T-helper 1 cell treated with Interleukin-12 subunit alpha and Interleukin-12 subunit beta and Interleukin-4 antibody, amounts not matched to agents 30 μg/mL and 1 μg/mL, for 36 hours (primary cell): ENCODE results near the gene NUP62CL.
"Not testable (repeated sequence)": the region's sequence is repeated elsewhere in the genome, so short reads cannot be mapped to it uniquely, and the experiment has no call there.

Experiments used
- H3K27ac Mint-ChIP-seq: one replicate; pipeline ENCODE4 v1.8.0; 2021; ENCODE audit warnings: mild to moderate bottlenecking, mixed read lengths
- H3K27me3 Mint-ChIP-seq: one replicate; pipeline ENCODE4 v1.8.0; 2021; ENCODE audit warnings: low read depth, mixed read lengths
- H3K36me3 Mint-ChIP-seq: one replicate; pipeline ENCODE4 v1.8.0; 2021; ENCODE audit warnings: low read depth, mixed read lengths
- H3K4me1 Mint-ChIP-seq: one replicate; pipeline ENCODE4 v1.8.0; 2021; ENCODE audit warnings: low read depth, mixed read lengths
- H3K4me3 Mint-ChIP-seq: one replicate; pipeline ENCODE4 v1.8.0; 2021; ENCODE audit warnings: mild to moderate bottlenecking, moderate library complexity, mixed read lengths
- H3K9me3 Mint-ChIP-seq: one replicate; pipeline ENCODE4 v1.8.0; 2021; ENCODE audit warnings: mixed read lengths

NUP62CL gene, protein sequence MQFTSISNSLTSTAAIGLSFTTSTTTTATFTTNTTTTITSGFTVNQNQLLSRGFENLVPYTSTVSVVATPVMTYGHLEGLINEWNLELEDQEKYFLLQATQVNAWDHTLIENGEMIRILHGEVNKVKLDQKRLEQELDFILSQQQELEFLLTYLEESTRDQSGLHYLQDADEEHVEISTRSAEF

DNA sequence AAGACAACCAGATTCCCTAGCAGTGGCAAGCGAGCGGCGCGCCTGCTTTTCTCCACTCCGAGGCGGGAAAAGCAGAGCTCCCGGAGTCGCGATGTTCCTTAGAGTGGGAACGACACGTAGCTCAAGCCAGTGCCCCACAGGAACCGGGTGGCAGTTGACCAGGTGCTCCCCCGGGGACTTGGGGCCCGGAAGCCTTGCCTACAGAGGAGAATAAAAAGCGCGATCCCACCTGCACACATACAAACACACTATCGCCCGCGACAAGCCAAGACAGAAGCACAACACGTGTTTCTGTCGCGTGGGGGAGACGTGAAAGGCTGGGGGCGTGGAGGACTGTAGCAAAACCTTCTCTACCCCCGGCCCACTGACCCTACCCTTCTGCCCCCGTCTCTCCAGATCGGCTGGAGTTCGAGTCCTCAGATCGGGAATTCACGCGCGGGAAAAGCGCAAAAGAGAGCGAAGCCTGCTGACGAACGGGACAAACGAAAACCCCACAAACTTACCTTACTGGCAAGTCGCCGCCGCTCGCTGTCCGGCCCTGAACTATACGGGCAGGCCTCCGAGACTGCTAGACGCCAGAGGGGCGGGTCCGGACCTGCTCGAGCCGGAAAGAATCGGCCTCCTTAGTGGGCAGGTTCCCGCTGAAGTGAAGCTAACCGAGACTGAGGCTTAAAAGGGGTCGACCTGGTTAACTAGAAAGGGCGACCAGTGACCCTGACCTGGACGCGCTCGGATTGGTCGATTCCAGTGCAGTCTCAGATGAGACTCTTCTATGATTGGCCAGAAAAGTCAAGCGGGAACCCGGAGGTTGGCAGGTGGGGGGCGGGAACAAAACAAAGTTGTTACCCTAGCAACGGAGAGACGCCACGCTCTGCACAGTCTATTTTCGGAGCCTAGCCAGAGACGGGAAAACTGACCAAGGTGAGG, at the start of gene NUP62CL, which contains the start of gene DNAAF6:
TSS of gene NUP62CL (minus strand) at position 664 of the 927 bp plus-strand sequence. CDS start 31,287 bp downstream, outside the sequence.
TSS of gene DNAAF6 (plus strand) at position 842 of the 927 bp plus-strand sequence. CDS start 6,265 bp downstream, outside the sequence.
- Mint-ChIP-seq H3K4me3 (peak within 1 kb of the TSS; percentile 87), H3K9me3 (no peaks in the 10 kb centered on the region), H3K27me3 (peaks cover 3% of the 10 kb centered on the region), H3K27ac (no peak within 1 kb of the TSS), H3K4me1 (peaks cover 11% of the 10 kb centered on the region), H3K36me3 (no peaks in the 10 kb centered on the region)

DNA sequence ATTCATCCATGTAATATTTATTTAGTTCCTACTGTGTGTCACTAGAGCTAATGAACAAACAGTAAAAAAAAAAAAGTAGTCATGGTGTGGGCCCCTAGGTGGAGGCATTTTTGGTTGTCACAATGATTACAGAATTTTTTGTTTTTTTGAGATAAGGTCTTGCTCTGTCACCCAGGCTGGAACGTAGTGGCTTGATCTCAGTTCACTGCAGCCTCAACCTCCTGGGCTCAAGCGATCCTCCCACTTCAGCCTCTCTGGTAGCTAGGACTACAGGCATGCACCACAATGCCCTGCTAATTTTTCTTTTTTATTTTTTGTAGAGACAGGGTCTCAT, 22.2 kb upstream of the NUP62CL start:
- Mint-ChIP-seq H3K4me3 (no peak overlapping the region), H3K9me3 (no peaks in the 10 kb centered on the region), H3K36me3 (no peaks in the 10 kb centered on the region), H3K4me1 (no peaks in the 10 kb centered on the region), H3K27me3 (peaks cover 2% of the 10 kb centered on the region), H3K27ac (no peak overlapping the region)

DNA sequence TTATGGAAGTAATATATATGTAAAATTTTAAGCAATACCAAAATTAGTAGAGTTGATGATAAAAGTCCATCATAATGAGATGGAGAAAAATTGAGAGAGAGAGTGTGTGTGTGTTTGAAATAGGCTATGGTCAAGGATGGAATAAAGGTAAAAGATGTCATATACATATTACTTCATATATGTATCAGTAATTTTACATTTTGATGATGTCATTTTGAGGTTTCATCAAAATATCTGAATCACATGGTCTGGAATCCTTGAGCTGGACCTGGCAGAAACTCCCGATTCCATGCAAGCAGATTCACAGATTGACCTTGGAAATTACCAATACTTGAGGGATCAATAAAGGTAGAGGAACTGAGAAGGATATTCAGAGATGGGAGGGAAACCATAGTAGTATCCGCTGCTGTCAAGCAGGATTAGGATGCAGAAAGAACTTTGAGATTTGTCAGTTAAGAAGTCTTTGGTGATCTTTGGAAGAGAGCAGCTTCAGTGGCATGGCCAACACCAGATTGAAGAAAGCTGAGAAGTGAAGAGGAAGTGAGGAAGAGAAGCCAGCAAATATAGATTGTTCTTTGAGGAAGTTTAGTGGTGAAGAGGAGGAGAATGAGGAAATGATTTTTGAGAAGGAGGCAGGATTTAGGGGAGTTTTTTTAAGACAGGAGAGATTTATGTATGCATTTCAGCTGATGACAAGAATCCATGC, 21.7 kb upstream of the NUP62CL start:
- no peak overlapping the region for H3K27ac Mint-ChIP-seq
- no peaks in the 10 kb centered on the region for H3K9me3 Mint-ChIP-seq
- H3K4me1 Mint-ChIP-seq, result no peaks in the 10 kb centered on the region
- no peaks in the 10 kb centered on the region for H3K27me3 Mint-ChIP-seq
- H3K36me3 Mint-ChIP-seq, result no peaks in the 10 kb centered on the region
- no peak overlapping the region for H3K4me3 Mint-ChIP-seq

DNA sequence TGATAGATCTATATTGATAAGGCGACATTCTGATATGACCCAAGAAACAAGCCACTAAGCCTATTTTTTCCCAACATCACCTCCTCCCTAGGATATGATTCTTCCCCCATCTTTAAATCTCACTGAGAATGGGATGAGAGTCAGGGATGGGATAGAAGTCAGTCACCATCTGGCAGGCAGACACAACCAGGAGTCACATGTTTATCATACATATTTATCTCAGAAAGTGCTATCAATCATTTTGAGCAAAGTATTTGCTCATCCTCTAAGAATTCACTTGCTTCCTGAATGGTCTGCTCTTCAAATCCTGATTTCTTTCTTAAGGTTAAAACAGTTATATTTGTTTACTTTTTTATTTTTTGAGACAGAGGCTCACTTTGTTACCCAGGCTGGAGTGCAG, 20.5 kb upstream of the NUP62CL start:
- no peak overlapping the region for H3K27ac Mint-ChIP-seq
- H3K4me1 Mint-ChIP-seq, result no peaks in the 10 kb centered on the region
- no peak overlapping the region for H3K4me3 Mint-ChIP-seq
- no peaks in the 10 kb centered on the region for H3K36me3 Mint-ChIP-seq
- no peaks in the 10 kb centered on the region for H3K27me3 Mint-ChIP-seq
- no peaks in the 10 kb centered on the region for H3K9me3 Mint-ChIP-seq

DNA sequence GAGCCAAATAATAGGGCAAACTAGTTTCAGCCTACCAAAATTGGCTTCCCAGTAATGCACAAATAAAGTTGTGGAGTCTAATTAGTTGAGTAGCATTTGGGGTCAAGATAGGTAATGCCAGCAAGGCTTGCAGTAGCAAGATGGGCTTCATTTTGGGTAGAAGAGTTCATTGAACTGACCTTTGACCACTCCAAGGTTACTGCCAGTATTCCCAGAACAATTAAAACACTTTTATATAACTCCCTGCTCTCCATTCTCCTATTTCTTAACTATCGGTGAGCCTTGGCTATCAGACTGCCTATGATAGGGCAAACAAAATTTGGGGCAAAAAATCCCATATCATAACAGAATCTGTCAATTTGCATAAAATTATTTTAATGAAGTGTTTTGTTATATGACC, 7.2 kb upstream of the NUP62CL start:
- Mint-ChIP-seq H3K9me3 (no peaks in the 10 kb centered on the region), H3K27me3 (peaks cover 15% of the 10 kb centered on the region), H3K4me3 (no peak overlapping the region), H3K4me1 (no peaks in the 10 kb centered on the region), H3K36me3 (no peaks in the 10 kb centered on the region), H3K27ac (no peak overlapping the region)

DNA sequence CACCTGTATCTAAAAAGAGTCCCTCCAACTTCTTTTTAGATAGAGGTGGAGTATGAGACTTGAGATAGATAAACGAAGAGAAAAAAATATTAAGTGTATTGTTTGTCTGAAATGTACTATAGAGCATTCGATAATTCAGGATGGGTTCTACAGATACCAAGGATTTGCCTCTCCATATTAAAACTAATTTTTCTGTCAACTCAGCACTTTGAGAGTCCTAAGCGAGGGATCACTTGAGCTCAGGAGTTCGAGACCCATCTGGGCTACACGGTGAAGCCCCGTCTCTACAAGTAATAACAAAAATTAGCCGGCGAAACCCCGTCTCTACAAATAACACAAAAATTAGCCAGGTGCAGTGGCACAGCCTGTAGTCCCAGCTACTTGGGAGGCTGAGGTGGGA, 1.7 kb upstream of the NUP62CL start:
- peaks cover 11% of the 10 kb centered on the region for H3K4me1 Mint-ChIP-seq
- peaks cover 3% of the 10 kb centered on the region for H3K27me3 Mint-ChIP-seq
- no peaks in the 10 kb centered on the region for H3K9me3 Mint-ChIP-seq
- H3K27ac Mint-ChIP-seq, result no peak overlapping the region
- H3K36me3 Mint-ChIP-seq, result no peaks in the 10 kb centered on the region
- no peak overlapping the region for H3K4me3 Mint-ChIP-seq

DNA sequence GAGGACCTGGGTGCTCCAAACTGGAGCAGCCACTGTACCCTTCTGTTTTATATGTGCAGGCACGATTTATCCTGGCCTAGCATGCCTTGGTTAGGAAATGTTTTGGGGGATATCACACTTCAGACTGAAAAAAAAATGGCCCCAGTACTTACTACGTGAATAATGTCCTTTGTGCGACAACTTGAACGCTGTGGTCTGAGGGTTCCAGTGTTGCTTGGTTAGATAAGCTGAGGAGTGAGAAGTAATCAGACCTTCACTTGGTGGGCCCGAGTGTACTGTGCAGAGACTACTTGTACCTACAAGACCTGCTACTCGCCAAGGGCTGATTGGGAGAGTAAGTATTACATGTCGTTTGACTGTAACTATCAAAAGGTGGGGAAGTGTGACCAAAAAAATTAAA, 856 bp upstream of the NUP62CL start:
- H3K27ac Mint-ChIP-seq, result no peak overlapping the region
- no peak overlapping the region for H3K4me3 Mint-ChIP-seq
- no peaks in the 10 kb centered on the region for H3K36me3 Mint-ChIP-seq

DNA sequence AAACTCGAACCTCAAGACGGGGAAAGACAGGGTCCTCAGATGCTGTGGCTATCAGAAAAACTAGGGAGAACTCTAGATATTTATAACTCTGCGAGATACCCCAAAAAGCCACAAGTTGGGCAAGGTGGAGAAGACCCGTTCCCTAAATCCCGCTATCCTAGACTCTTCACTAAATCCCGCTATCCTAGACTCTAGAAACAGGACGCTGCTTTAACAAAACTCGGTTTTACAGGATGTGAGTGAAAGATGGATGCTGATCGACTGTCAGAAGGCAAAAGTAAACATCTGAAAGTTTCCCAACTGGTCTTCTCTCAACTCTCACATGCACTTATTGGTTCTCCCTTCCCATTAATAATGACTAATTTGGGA, 448 bp upstream of the NUP62CL start:
- Mint-ChIP-seq H3K4me3 (peak overlapping the region; percentile 87), H3K27ac (no peak overlapping the region), H3K9me3 (no peaks in the 10 kb centered on the region), H3K27me3 (peaks cover 3% of the 10 kb centered on the region), H3K4me1 (peaks cover 11% of the 10 kb centered on the region), H3K36me3 (no peaks in the 10 kb centered on the region)

More for the DNA sequence above, 856 bp upstream of the NUP62CL start:
- H3K4me1 Mint-ChIP-seq, result peaks cover 11% of the 10 kb centered on the region
- peaks cover 3% of the 10 kb centered on the region for H3K27me3 Mint-ChIP-seq
- no peaks in the 10 kb centered on the region for H3K9me3 Mint-ChIP-seq

DNA sequence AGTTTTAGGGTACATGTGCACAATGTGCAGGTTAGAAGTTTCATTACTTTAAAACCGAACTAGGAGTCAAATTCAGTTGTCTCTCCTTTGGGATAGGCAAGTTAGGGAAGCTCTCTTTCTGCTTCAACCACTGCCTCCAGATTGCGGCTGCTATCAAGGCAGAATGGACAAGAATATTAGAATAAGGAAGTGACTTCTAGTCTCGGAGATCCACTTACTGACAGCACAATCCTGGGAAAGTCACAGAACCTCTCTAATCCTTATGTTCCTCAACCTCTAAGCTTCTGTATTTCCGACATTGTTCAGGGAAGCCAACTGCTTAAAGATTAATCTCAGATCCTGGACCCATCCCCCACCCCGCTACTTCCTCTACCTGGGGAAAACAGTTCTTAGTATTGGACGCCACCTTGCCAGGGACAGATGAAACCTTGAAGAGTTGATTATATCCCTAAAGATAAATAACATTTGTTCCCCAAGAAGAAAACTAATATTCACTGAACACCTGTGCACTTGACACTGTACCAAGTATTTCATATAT, 2.1 kb downstream of the NUP62CL start:
- peaks cover 11% of the 10 kb centered on the region for H3K4me1 Mint-ChIP-seq
- no peaks in the 10 kb centered on the region for H3K9me3 Mint-ChIP-seq
- H3K4me3 Mint-ChIP-seq, result no peak overlapping the region
- no peak overlapping the region for H3K27ac Mint-ChIP-seq
- H3K36me3 Mint-ChIP-seq, result no peaks in the 10 kb centered on the region
- peaks cover 7% of the 10 kb centered on the region for H3K27me3 Mint-ChIP-seq

DNA sequence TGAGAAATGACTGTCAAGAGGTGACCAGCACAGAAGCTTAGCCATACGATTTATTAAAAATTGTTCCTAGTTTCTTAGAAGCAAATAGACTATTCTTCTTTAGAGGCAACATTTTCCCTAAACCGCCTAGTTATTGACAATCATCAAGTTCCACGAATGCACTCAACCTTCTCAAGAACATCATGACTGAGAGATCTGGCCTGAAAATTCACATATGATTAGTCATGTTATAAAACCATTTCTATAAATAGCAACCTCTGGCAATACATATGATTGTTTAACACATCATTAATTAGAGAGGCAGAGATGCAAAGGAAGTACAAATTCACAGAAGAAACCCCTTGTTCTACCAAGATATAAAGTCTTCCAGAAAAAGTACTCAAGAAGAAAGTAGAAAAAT, 6.7 kb downstream of the NUP62CL start:
- peaks cover 7% of the 10 kb centered on the region for H3K27me3 Mint-ChIP-seq
- no peaks in the 10 kb centered on the region for H3K36me3 Mint-ChIP-seq
- no peaks in the 10 kb centered on the region for H3K4me1 Mint-ChIP-seq
- H3K4me3 Mint-ChIP-seq, result no peak overlapping the region
- no peak overlapping the region for H3K27ac Mint-ChIP-seq
- H3K9me3 Mint-ChIP-seq, result no peaks in the 10 kb centered on the region

DNA sequence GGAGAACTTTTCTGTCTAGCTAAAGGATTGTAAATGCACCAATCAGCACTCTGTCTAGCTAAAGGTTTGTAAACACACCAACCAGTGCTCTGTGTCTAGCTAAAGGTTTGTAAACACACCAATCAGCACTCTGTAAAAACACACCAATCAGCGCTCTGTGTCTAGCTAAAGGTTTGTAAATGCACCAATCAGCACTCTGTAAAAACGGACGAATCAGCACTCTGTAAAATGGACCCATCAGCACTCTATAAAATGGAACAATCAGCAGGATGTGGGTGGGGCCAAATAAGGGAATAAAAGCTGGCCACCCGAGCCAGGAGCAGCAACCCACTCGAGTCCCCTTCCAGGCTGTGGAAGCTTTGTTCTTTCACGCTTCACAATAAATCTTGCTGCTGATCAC, 8.2 kb downstream of the NUP62CL start:
- peaks cover 14% of the 10 kb centered on the region for H3K27me3 Mint-ChIP-seq
- H3K4me1 Mint-ChIP-seq, H3K36me3 Mint-ChIP-seq, H3K4me3 Mint-ChIP-seq, H3K9me3 Mint-ChIP-seq, H3K27ac Mint-ChIP-seq: not testable (repeated sequence)

DNA sequence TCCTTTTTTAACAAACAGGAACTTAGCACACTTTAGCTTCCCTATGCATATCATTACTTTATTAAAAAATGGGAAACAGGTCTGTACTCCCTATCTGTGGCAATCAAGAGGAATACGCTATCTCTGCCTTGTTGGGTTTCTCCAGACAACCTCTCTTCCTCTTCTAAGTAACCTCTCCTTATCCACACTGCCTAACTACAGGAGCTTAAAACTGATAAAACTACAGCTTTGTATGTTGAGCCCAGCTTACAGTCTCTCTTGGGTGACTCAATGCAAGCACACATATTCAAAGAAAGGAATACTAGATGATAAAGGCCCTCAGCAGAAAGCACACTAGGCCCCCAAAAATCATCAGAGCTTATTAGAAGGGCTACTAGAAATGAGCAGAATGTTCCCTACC, 8.9 kb downstream of the NUP62CL start:
- no peak overlapping the region for H3K4me3 Mint-ChIP-seq
- no peaks in the 10 kb centered on the region for H3K4me1 Mint-ChIP-seq
- H3K36me3 Mint-ChIP-seq, result no peaks in the 10 kb centered on the region
- no peaks in the 10 kb centered on the region for H3K9me3 Mint-ChIP-seq
- H3K27me3 Mint-ChIP-seq, result peaks cover 14% of the 10 kb centered on the region
- H3K27ac Mint-ChIP-seq, result no peak overlapping the region

DNA sequence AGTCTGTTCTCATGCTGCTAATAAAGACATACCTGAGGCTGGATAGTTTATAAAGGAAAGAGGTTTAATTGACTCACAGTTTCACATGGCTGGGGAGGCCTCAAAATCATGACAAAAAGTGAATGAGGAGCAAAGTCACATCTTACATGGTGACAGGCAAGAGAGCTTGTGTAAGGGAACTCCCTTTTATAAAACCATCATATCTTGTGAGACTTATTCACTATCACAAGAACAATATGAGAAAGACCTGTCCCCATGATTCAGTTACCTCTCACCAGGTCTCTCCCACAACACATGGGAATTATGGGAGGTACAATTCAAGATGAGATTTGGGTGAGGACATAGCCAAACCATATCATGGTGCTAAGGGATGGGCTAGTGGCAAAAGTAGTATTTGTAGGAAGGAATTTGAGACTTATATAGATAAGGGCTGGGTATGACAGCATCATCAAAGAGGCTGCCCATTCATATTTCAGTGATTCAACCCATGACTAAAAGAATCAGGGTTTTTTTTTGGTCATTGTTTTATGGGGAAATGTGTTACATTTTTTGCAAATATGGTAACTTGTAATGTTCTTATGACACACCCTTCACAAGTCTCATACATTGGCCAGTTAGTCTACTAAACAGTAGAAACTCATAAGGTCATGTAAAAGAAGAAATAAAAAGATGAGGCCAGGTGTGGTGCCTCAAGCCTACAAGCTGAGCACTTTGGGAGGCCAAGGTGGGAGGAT, 34.7 kb downstream of the NUP62CL start:
- no peaks in the 10 kb centered on the region for H3K9me3 Mint-ChIP-seq
- H3K4me1 Mint-ChIP-seq, result no peaks in the 10 kb centered on the region
- no peaks in the 10 kb centered on the region for H3K36me3 Mint-ChIP-seq

DNA sequence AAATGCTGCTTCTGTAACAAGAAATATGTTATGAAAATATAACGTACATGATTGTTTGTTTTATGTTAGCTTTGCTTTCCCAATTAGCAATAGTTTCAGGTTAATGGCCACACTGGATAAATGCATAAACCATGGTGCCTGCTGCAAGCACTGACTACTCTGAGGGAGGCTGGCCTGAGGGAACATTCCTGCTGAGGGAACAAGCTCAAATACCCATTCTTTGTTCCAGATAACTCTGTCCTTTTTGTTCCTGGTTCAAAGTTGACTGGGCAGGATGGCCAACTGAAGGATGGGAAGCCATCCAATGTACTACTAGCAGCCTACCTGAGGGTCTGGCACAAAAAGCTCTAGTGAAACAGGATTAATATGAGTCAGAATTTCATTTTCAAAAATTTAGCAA, 37.5 kb downstream of the NUP62CL start:
- Mint-ChIP-seq H3K27me3 (no peaks in the 10 kb centered on the region), H3K4me1 (no peaks in the 10 kb centered on the region), H3K9me3 (no peaks in the 10 kb centered on the region), H3K27ac (no peak overlapping the region), H3K36me3 (no peaks in the 10 kb centered on the region), H3K4me3 (no peak overlapping the region)

More for the DNA sequence above, 34.7 kb downstream of the NUP62CL start:
- no peak overlapping the region for H3K27ac Mint-ChIP-seq
- H3K4me3 Mint-ChIP-seq, result no peak overlapping the region
- no peaks in the 10 kb centered on the region for H3K27me3 Mint-ChIP-seq
